HG02870 (cell line): Measurements from ENCODE around the gene RASA3.
"Not testable (repeated sequence)": the region's sequence is repeated elsewhere in the genome, so short reads cannot be mapped to it uniquely, and the experiment has no call there.

ENCODE experiments used
- ATAC-seq: cut with Tn5 transposase; IDR thresholded peaks from one replicate; pipeline ENCODE4 v1.9.1; 2021; ENCODE audit warnings: mild to moderate bottlenecking, moderate library complexity; ENCODE audit not compliant: unreplicated experiment

RASA3 gene

DNA sequence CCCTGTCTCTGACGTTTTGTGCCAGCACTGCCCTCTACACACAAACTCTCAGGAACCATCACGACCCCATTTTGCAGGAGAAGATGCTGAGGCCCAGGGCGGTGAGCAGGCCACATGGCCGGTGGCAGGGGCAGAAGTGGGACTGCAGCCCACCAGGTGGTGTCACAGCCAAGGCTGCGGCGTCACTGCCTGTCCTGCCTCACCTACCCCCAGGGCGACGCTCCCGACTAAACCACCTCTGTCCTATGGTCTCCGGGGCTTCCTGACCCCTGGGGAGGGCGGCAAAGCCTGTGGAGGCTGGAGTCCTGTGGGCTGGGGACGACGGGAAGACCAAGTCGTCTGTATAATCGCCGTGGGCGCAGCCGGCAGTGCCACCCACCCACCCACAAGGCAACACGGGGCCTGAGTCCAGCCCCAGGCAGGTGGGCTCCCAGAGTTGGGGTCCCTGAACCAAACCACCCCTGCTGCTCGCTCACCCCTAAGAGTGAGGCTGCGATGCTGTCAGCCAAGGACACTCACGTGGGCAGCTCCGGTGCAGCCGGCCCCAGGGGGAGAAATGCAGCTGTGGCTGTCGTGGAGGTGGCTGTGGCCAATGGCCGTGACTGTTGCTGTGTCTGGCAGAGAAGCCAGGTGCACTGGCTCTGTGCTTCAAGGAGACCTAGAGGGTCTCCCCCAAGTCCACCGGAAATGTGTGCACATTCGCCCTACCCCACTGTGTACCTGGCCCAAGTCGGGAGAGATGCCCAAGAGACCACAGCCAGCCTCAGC, 29.7 kb downstream of the RASA3 start:
- no peak for ATAC-seq

DNA sequence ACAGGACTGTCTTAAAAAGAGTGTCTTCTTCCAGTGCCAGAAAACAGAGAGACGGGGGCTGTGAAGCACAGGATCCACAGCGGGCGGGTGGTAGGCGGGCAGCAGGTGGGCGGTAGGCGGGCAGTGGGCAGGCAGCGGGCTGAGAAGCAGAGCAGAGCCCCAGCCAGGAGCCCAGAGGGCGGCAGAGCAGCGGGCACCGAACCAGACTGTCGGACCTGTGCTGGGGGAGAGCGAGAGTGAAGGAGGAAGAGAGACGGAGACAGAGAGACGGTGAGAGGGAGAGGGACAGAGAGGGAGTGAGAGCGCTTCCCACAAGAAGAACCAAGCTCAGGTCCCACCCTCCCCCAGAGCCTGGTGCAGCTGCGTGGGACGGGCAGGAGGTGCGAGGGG, 30.3 kb downstream of the RASA3 start:
- ATAC-seq: no peak

DNA sequence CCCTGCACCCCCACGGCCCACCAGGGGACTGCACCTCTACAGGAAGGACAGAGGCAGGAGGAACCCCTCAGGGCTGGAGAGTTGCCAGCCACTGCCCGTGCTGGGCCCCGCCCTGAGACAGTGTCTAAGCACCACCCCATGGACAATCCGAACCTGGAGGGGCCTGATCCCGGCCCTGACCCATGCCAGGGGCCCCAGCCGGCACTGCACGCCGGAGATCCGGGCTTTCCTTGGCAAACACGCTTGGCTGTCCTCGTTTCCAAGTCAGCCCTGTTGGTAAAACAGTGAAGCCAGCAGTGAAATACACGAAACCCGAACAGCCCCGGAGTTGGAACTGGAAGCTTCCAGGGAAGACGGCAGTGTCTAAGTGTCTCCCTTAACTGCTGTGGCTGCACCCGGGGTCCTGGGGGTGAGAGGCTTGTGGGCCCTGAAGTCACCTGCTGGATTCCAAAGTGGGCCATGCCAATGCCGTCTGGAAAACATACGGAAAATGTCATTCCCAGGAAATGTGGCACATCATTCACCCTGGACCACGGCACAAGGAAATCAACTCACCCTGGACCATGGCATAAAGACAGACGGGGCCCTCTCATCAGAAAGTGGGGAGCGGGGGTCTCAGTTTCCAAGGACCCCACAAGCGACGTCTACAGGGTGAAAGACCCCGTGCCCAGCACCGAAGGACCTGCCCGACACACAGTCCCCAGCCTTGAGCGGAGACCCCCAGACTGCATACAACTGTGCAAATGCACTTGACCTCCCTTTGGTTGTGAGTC, 30.9 kb downstream of the RASA3 start:
- ATAC-seq: no peak

DNA sequence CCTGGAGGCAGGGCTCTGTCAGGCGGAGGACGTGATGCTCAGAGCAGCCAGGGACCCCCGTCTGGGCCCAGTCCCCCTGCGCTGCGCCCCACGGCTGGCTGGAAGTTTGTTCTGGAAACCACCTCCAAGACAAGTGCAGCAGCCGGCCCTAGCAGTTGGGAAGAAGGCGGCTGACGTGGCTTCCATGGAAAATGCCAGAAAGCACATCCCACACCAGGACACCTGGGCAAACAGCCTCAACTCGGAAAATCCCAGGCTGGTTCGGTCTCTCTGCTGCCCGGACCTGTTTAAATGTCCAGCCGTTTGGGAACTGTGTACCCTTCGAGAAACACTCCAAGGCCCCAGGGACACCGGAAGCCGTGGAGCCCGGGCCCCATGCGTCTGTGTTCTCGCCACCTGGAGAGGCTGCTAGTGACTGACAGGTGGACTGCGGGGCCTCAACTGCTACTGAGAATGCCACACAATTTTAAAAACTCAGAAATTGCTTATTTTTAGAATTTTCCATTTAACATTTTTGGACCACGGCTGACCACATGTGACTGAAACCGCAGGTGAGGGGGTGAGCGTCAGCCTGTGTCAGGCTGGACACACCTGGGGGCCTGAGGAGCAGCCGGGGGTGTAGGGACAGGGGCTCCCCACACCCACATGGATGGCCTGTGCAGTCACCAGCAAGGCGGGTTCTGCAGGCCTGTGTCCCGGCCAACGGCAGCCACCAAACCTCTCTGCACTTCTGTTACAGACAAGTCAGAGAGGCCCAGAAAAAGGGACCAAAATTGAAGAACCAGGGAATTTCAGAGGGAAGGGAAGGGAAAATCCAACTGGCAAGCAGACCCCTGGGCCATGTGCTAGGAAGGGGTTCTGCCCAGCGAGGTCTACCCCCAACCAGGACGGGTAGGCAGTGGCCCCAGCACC, 31.7 kb downstream of the RASA3 start:
- no peak for ATAC-seq

DNA sequence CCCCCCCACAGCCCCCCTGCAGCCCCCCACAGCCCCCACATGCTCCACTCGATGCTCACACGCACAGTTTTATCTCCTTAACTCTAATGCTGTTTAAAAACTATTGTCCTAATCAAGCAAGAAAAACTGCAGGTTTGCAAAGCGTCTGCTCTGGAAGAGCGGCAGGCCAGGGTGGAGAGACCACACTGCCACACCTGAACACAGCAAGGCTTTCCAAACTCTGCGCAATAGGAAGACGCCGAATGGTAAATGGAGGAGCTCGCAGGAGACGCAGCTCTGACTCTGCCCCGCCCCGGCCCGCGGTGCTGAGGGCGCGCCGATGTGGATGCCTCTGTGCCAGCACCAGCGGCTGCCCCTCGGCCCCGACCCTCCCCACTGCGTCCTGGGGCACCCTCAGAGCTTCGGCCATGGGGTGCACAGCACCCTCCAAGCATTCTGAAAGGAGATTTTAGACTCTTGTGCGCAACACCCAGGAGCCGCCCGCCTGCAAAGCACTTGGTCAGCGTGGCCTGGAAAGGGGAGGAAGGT, 32.4 kb downstream of the RASA3 start:
- no peak for ATAC-seq

DNA sequence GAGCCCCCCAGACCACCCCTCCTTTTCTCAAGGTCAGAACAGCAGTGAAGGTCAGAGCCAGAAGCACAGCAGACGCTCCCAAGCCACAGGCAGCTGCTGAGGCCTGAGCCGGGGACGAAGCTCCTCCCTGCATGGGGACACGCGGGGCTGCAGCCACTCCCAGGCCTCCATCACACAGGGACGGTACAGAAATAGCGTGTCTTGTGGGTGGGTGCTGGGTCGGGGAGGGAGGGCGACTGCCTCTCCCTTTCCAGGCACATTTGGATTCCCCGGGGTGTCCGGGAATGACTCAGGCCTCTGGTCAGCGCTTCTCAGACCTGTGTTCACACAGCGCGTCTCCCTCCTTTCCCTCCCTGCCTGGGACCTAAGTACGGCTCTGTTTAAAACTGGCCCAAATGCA, 33.2 kb downstream of the RASA3 start:
- peak; percentile 79 for ATAC-seq

DNA sequence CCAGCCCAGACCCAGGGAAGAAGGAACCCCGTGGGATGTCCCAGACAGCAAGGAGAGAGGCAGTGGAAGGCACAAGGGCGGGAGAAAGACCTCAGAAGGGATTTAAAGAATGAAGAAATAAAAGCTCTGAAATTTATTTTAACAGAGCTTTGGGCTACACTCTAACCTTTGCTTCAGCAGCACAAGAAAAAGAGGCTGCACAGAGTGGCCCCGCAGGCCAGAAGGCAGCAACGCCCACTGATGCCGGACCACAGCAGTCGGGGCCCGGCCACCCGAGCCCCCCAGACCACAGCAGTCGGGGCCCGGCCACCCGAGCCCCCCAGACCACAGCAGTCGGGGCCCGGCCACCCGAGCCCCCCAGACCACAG, 33.8 kb downstream of the RASA3 start:
- ATAC-seq: not testable (repeated sequence)

DNA sequence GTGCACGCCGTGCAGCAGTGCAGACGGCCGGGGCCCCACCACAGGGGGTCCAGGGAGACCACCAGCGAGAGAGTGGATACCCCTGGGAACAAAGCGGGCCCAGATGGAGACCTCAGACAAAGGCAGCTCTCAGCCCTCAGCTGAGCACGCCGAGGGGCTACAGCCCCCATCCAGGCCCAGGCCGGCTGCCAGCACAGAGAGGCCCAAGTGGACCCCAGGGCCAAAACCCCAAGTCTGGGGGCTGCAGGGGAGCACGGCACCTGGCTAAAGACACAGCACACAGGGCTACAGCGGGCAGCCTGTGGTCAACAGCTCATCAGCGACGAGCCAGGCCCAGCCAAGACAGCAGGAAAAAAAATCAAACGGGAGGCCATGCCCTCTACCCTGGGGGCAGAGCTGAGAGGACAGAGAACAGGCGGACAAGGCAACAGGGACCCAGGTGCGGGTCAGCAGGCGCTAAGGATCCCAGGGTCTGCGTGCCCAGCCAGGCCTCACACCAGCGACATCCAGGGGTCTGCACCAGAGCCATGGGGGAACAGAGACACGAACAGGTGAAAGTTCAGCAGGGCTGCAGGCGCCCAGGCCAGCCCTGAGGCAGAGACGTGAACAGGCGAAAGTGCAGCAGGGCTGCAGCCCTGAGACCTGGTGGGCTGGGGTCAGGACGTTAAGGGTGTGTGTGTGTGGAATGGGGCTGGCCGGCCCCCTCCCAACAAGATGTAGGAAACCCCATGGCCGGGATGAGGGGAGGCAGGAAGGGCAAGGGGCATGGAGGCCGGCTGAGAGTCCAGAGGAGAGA, 34.3 kb downstream of the RASA3 start:
- no peak for ATAC-seq

DNA sequence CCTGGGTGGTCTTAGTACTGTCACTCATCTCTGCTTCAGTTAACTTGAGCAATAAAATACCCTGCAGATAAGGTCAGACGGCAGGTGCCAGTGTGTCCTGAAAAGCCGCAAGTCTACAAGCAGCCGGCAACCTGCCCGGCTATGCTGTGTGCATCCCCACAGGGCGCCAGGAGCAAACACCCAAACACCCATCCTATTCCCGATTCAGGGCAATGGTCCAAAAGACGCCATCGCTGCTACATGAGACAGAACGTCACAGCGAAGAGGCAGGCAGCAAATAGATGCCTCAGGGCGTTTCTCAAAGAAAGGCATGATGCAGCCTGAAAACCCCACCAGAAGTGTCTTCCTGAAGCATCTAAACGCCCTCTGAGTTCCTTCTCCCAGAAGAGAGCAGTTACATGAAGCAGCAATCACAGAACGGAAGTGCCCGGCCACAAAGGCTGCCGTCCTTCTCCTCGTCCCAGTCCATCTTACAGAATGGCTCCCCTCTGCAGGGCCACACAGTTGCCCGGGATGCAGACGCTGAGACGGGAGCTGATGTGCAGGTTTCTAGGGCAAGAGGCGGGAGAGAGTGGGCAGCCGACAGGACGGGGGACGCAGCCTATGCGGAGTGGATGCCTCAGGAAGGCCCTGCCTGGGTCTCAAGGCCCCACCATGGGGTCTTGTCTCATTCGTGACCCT, 35.1 kb downstream of the RASA3 start:
- no peak for ATAC-seq

DNA sequence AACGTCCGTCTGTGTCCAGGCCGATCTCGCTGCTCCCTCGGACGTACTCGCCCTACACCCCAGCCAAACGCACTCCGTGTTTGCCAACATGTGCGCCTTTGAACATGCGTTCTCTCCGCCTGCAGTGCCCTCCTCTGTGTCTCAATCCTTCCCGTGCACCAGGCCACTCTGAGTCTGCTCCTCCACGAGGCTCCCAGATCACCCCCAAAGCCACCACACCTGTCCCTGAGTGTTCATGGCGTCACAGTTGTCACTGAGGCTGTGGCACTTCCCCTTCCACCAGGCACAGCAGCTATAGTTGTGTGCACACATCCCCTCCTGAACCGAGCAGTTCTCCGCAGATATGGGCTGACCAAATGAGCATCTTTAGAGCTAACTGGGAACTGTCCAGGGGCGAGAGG, 35.6 kb downstream of the RASA3 start:
- ATAC-seq: no peak

DNA sequence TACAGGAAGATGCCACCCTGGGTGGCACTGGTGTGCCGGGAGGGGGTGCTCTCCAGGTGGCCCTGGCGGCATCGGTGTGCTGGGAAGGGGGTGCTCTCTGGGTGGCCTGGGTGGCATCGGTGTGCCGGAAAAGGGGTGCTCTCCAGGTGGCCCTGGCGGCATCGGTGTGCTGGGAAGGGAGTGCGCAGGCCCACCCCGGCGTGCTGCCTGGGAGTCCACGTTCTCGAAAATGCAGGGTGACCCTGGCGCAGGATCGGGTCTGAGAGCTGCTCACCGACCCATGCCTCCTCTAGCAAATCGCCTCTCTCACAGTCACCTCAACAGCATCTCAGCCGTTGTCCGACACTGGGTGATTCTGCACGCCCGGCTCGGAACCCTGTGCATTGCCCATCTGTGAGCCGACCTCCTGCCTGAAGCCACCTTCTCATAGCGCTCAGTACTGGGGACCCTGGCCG, 36.4 kb downstream of the RASA3 start:
- ATAC-seq: no peak

DNA sequence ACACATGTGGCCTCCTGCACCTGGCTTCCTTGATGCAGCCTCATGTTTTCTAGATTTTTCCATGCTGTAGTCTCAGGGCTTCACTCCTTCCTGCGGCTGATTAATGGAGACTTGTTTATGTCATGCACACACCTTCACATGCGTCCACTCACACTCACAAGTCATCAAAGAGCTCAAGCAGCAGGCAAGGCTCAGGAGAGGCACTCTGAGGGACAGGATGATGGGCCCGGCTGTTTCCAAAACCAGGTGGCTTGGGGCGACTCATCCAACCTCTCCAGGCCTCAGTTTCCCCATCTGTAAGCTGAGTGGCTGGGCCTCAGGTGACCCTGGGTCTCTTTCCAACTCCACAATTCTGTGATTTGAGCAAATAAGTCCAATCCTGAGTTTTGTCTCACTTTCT, 36.9 kb downstream of the RASA3 start:
- no peak for ATAC-seq

DNA sequence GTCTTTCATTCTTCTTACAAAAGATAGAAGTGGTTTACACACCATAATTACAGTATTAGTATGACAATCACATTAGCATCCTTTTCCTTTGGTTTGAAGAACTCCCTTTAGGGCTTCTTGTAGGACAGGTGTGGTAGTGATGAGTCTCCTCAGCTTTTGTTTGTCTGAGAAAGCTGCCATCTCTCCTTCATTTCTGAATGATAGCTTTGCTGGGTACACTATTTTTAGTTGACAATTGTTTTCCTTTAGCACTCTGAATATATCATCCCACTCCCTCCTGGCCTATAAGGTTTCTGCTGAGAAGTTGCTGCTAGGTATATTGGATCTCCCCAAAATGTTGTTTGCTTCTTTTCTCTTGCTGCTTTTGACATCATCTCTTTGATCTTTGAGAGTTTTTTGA, 39.3 kb downstream of the RASA3 start:
- ATAC-seq: no peak

DNA sequence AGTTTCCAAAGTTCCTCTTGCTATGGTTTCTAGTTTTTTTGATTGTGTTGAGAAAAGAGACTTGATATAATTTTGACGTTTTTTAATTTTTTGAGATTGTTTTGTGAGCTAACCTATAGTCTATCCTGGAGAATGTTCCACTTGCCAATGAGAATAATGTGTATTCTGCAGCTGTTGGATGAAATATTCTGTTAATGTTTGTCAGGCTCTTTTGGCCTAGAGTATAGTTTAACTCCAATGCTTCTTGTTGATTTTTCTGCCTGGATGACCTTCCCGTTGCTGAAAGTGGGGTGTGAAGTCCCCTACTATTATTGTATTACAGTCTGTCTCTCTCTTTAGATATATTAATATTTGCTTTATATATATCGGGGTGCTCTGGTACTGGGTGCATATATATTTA, 40.0 kb downstream of the RASA3 start:
- ATAC-seq: no peak

DNA sequence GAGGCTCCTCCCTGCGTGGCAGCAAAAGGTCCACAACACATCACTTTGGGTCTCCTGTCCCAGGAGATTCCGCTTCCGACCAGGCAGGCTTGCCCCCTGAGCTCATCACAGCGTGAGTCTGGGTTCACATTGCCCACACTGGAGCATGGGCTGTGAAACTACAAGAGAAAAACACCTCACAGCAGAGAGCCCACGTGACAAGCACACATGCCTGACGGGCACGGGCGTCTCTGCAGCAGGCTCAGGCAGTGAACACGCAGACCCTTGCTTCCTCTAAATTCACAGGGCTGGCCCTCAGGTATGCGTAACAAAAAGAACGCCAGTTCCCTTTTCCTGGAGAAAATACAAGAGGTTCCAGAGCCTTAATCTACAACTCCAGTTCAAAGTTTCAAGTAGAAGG, 41.9 kb downstream of the RASA3 start:
- ATAC-seq: no peak

DNA sequence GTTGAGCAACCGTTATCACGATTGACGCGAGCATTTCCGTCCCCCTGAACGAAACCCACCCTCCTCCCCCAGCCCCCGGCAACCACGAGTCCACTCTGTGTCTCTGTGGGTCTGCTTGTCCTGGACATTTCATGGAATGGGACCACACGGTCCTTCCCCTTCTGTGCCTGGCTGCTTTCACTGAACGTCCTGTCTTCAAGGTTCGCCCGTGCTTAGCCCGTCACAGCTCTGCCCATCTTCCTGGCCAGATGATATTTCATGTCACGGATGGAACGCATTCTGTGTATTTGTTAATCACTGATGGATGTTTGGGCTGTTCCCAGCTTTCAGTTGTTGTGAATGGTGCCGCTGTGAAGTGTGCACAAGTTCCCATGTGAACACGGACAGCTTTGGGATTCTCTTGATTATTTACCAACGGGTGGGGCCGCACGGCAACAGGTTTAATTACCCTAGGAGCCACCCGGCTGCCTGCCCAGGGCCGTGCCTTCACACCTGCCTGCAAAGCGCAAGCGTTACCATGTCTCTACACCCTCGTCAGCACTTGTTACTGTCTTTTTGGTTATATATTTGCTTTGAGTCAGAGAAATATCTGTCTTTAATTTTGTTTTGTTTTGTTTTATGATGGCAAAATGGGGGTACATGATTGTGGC, 42.5 kb downstream of the RASA3 start:
- ATAC-seq: no peak

DNA sequence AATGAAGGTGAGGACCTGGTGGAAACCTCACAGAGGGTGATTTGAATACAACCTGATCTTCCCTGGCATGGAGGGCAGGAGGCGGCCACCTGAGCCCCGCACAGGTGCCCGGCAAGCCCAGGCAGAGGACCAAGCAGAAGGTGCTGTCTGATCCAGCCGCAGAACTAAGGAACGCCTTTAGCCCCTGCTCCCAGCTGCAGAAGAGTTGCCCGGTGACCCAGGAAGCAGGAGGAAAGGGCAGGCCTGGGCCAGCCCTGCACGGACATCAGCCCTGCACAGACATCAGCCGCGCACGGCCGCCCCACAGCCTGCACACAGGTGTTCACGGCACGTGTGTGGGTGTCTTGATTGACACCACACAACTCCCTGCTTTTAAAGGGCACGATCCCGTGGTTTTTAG, 43.1 kb downstream of the RASA3 start:
- ATAC-seq: no peak

DNA sequence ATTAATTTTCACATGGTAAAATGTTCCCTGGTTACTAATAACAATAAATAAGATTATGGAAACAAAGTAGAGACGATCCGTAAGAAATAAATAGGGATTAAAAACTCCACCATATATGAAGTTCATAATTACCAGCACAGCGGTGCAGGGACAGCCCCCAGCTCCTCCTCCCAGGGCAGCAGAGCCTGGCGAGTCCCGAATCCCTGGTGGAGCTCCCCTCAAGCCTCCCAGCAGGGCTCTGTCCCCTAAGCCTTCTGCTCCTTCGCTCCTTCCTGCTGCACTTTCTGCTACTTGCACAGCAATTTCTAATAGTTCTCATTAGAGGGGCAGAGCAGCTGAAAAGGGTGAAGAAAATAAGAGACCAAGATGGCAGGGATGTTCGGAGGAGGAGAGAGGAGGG, 43.6 kb downstream of the RASA3 start:
- ATAC-seq: no peak

DNA sequence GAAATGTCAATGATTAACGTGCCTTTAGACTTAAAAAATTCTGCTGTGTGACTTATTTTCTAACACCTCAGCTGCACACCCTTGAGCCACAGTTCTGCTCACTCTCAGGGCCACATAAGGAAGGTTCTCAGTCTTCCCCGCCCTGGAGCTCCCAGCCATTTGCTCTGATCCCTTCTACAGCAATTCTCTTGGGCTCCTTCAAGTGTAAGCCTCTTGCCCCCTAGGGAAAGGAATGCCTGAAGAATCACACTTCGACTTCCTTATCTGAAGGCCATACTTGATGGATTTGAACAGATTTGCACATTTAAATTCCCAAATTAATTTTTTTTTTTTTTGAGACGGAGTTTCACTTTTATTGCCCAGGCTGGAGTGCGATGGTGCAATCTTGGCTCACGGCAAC, 44.2 kb downstream of the RASA3 start:
- no peak for ATAC-seq
